ENCODE measurements around the gene GLB1L3.
"Not testable (repeated sequence)": the region's sequence is repeated elsewhere in the genome, so short reads cannot be mapped to it uniquely, and the experiment has no call there.

The GLB1L3 gene

GRCh38 chr11:134317103-134317502 is 40.9 kb downstream of the GLB1L3 start:
- DNase-seq = no peak

DNA sequence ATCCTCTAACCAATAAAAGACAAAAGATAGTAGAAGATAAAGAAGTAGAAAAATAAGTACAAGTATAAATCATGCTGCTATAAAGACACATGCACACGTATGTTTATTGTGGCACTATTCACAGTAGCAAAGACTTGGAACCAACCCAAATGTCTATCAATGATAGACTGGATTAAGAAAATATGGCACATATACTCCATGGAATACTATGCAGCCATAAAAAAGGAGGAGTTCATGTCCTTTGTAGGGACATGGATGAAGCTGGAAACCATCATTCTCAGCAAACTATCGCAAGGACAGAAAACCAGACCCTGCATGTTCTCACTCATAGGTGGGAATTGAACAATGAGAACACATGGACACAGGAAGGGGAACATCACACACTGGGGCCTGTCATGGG is 45.2 kb downstream of the GLB1L3 start:
- DNase-seq = not testable (repeated sequence)

- DNase-seq = no peak
Measured at GRCh38 chr11:134322553-134322952, 46.4 kb downstream of the GLB1L3 start.

DNA sequence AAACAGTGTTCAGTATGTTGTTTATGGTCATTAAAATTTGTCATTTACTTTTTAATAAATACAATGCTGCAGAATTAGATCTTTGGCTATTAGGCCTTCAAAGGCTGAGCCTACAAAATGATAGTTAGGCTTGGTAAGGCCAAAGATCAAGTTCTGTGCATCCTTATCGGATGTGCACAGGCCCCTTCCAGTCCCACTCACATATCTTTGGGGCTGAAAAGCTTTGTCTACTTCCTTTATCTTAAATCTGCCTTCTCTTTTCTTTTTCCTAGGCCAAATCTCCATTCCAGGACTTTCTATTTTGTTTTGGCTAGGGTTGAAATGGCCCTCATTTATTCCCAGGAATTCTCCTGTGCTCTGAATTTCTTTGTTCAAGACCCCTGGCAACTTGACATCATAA is 52.3 kb downstream of the GLB1L3 start:
- no peak for DNase-seq

- no peak for DNase-seq
Measured at GRCh38 chr11:134330611-134331353, 54.6 kb downstream of the GLB1L3 start.

DNA sequence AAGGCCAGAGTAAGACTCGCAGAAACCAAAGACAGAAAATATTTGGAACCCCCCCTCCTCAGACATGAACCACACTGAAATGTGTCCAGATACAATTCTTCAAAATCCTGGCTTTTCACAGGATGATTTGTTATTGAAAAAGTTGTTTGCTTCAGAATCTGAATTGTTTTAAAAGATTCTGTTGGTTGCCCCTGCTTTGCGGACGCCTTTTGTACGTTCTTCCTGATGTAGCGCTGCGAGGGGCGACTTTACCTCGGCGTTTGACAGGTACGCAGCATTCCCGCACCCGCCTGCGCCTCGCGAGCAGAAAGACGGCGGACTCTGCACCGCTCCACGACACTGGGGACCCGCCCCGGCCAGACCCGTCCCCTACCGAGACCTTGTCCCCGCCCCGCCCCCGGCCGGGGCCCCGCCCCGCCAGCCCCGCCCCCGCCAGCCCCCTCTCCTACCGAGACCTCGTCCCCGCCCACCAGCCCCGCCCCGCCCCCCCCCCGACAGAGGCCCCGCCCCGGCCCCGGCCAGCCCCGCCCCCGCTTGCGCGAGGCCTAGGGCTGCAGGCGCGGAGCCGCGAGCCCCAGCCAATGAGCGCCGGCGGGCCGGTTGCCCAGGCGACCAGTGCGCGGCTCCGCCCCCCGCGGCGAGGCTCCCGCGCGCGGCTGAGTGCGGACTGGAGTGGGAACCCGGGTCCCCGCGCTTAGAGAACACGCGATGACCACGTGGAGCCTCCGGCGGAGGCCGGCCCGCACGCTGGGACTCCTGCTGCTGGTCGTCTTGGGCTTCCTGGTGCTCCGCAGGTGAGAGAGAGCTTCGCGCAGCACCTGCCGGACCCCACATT is 55.4 kb downstream of the GLB1L3 start, which contains the start of gene GLB1L2:
Gene GLB1L2 (plus strand): TSS at position 635 of the 835 bp plus-strand sequence. CDS start 74 bp downstream, at position 709.
- peak; percentile 42 for DNase-seq

GRCh38 chr11:134332189-134332631 is 56.0 kb downstream of the GLB1L3 start:
- no peak for DNase-seq

DNA sequence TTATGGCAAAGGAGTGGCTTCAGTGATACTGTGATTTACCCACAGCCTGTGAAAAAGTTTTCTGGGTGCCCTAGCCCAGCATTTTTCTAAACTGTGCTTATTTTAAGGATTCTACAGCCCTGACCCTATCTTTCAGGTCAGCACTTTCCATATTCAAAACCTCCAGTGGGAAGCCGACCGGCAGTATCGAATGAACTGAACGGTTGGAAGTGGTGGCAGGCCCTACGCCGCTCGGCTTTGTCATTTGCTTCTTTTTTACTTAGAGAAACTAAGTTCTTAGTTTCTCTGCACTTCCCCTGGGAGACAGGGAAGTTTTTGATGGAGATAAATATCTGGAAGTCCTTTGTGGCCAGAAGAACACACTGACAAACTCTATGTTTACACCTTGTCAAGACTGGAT is 56.6 kb downstream of the GLB1L3 start:
- no peak for DNase-seq

- DNase-seq = no peak
Measured at GRCh38 chr11:134333312-134333711, 57.1 kb downstream of the GLB1L3 start.

- DNase-seq = no peak
Measured at GRCh38 chr11:134333946-134334345, 57.8 kb downstream of the GLB1L3 start.

- no peak for DNase-seq
Measured at GRCh38 chr11:134334796-134335571, 58.8 kb downstream of the GLB1L3 start.

- DNase-seq = no peak
Measured at GRCh38 chr11:134337051-134337450, 60.9 kb downstream of the GLB1L3 start.

GRCh38 chr11:134338068-134338467 is 61.9 kb downstream of the GLB1L3 start:
- DNase-seq = no peak

DNA sequence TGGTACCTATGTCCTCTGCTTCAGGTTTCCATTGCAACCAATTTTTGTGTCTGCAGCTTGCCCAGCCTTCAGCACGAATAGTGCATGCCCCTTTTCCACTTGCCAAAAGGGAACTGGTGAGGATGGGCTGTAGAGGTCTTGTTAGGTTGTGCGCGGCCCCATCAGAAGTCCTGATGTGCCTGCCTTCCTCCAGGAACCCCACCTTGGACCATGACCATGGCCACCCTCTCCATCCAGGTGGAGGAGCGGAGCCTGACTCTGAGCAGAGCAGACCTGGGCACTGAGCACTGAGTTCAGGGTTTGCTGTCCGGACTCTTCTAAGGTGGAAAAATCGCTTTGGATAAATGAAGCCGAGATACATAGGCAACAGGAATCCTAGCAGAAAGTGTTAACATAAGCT is 62.5 kb downstream of the GLB1L3 start:
- no peak for DNase-seq

DNA sequence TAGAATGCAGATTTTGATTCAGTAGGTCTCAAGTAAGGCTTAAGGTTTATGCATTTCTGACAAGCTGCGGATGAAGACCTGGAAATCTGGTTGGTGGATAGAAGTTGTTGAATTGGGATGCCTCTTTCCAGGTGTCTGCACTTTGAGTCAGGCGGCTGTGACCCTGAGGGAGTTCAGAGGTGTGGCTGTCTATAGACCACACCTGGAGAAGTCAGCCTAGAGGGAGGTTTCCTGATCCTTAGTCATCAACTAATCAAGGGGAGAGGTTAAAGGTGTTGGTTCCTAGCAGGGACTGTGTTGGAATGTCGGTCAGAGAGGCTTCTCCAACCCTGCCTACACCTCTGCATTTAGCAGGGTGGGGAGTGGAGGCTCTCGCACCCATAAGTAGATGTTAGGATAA is 63.6 kb downstream of the GLB1L3 start:
- no peak for DNase-seq

DNA sequence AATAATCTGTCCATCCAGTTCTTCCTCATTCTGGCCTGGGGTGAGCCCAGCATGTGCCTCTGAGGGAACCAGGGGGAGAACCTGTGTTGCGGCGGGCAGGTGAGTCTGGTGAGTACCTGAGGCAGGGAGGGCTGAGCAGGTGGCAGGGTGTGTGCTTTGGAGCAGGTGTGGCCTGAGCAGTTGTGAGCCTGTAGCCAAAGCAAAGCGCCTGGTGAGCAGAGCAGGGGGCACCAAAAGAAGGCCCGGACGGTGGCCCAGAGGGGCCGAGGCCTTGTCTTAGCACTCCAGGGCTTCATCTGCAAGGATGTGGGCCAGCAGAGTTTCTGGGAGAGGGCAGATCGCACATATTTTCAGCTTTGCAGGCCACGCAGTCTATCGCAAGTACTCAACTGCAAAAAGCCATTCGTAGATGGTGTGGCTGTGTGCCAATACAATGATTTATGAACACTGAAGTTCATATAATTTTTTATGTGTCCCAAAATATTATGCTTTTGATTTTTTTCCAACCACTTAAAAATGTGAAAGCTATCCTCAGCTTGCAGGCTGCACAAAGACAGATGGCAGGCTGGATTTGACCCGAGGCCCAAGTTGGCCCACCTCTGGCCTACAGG is 64.3 kb downstream of the GLB1L3 start:
- no peak for DNase-seq

DNA sequence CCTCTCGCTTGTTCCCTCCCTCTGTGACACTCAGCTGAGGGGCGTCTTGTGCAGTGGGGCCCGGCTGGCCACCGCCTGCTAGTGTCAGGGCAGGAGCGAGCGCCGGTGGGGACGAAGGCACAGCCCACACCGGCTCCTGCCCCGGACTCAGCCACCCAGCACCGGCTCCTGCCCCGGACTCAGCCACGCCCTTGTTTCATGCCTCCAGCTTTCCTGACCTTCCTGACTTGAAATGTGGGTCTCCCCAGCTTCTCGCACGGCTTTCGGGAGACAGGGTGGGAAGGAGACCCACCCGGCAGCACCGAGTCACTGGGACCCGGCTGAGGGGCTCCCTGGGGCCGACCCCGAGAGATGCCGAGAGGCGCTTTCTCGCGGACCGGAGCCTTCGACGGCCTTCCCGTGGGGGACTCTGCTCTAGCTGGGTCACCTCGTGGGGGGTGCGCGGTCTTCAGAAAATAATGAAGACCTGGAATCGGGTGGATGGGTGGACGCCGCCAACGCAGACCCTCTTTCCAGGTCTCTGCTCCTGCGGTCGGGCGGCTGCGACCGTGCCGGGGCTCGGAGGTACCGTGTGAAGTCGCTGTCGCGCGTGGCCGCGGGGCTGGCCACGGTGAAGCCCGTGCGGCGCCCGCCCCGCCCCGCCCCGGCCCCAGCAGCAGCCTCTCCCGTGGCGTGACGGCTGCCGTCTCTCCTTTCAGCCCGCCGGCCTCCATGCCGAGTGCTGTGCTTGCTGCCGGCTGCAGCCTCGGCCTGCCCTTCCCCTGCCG is 65.8 kb downstream of the GLB1L3 start:
- DNase-seq = no peak

DNA sequence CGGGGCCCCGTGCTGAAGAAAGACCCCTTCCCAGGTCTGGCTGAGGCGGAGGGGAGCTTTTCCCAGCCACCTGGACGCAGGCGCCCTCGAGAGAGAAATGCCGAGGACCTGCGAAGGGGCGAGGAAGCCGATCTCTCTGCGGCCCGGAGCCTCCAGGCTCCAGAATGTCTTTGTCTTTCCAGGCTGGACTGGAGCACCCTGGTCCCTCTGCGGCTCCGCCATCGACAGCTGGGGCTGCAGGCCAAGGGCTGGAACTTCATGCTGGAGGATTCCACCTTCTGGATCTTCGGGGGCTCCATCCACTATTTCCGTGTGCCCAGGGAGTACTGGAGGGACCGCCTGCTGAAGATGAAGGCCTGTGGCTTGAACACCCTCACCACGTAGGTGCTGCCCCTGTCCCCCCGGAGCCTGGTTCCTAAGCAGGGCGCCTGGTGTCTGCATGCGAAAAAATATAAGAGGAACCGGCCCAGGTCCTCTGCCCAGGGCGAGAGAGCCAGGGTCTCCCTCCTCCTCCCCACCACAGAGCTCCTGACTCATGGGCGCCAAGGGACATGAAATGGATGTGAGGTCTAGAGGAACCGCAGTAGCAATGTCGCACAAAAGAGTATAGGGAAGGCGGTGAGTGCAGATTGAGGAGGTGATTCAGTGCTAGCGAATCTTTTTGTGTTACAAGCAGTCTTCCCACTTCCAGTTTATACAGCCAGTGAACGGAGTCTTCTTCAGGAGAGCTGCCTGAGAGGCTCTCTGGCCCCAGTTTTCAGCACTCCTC is 66.6 kb downstream of the GLB1L3 start:
- DNase-seq = no peak

- DNase-seq = no peak
Measured at GRCh38 chr11:134343646-134344045, 67.5 kb downstream of the GLB1L3 start.

- not testable (repeated sequence) for DNase-seq
Measured at GRCh38 chr11:134344497-134345236, 68.5 kb downstream of the GLB1L3 start.

DNA sequence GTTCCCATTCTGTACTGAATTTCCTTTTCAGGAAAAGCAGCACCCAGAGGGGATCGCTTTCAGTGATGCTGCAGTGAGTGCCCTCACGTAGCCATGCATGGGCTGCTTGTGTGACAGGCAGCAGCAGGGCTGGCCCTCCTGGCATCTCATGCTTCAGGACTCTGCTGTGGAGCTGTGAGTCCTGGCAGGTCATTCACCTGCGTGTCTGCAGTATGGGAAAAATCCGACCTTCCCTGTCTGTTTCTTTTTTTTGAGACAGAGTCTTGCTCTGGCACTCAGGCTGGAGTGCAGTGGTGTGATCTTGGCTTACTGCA is 69.0 kb downstream of the GLB1L3 start:
- no peak for DNase-seq
